ENCODE data around the gene PLOD1.
A peak's percentile ranks its signal among the peaks of the same experiment; 100 is the strongest.

The PLOD1 gene

GRCh38 chr1:11978301-11978700 is 43.8 kb downstream of the PLOD1 start:
- no peak for DNase-seq (ENCODE audit: low spot score)

GRCh38 chr1:11979028-11979850 is 44.7 kb downstream of the PLOD1 start:
- no peak for DNase-seq (ENCODE audit: low spot score)

GRCh38 chr1:11979851-11980675 is 45.5 kb downstream of the PLOD1 start, which contains the start of gene MFN2:
TSS of gene MFN2 (plus strand) at chr1:11980444. CDS start at chr1:11989169, 8,725 bp downstream.
- DNase-seq (ENCODE audit: low spot score): peak; percentile 97

GRCh38 chr1:11980676-11980972 is 46.1 kb downstream of the PLOD1 start:
- no peak for DNase-seq (ENCODE audit: low spot score)

GRCh38 chr1:11981378-11982009 is 47.0 kb downstream of the PLOD1 start:
- DNase-seq (ENCODE audit: low spot score): no peak

GRCh38 chr1:11982010-11982392 is 47.5 kb downstream of the PLOD1 start:
- peak; percentile 32 for DNase-seq (ENCODE audit: low spot score)

GRCh38 chr1:11984121-11984520 is 49.6 kb downstream of the PLOD1 start:
- no peak for DNase-seq (ENCODE audit: low spot score)

GRCh38 chr1:11984576-11984975 is 50.1 kb downstream of the PLOD1 start:
- DNase-seq (ENCODE audit: low spot score): no peak

GRCh38 chr1:11985171-11985570 is 50.7 kb downstream of the PLOD1 start:
- no peak for DNase-seq (ENCODE audit: low spot score)

GRCh38 chr1:11985851-11986250 is 51.3 kb downstream of the PLOD1 start:
- peak; percentile 48 for DNase-seq (ENCODE audit: low spot score)

GRCh38 chr1:11989669-11990068 is 55.2 kb downstream of the PLOD1 start:
- no peak for DNase-seq (ENCODE audit: low spot score)

GRCh38 chr1:11990303-11991032 is 56.0 kb downstream of the PLOD1 start:
- no peak for DNase-seq (ENCODE audit: low spot score)

- DNase-seq (ENCODE audit: low spot score): no peak
Observed at GRCh38 chr1:11991969-11992676, 57.6 kb downstream of the PLOD1 start.

GRCh38 chr1:11997081-11997850 is 62.7 kb downstream of the PLOD1 start:
- no peak for DNase-seq (ENCODE audit: low spot score)

- no peak for DNase-seq (ENCODE audit: low spot score)
Observed at GRCh38 chr1:11998636-11999035, 64.1 kb downstream of the PLOD1 start.

- no peak for DNase-seq (ENCODE audit: low spot score)
Observed at GRCh38 chr1:11999236-11999635, 64.7 kb downstream of the PLOD1 start.

- DNase-seq (ENCODE audit: low spot score): peak; percentile 29
Observed at GRCh38 chr1:12001249-12001917, 66.9 kb downstream of the PLOD1 start.

GRCh38 chr1:12001996-12002493 is 67.5 kb downstream of the PLOD1 start:
- DNase-seq (ENCODE audit: low spot score): no peak

GRCh38 chr1:12003762-12004161 is 69.2 kb downstream of the PLOD1 start:
- DNase-seq (ENCODE audit: low spot score): no peak
